Pancreas (tissue), 10 donors: ENCODE measurements around the gene KRI1. TPM values are rescaled to one million over a fixed set of nuclear protein-coding genes. Genes with fewer than 3 reads are reported as not detected.

ENCODE experiments used
- ATAC-seq, 4 donors: fragments of 200-7000 bp; cut with Tn5 transposase; one replicate each; pipeline versions ENCODE4 v1.8.0 to v1.9.1; 2020; ENCODE audit warnings: mild to moderate bottlenecking in 4 of 4, moderate library complexity in 4 of 4
- DNase-seq, 6 donors: peaks; one replicate each; pipeline ENCODE4 v3.0.0-alpha.2; 2020
- FAIRE-seq: peaks from 2 replicates; lab custom pipeline; 2012; peaks lifted over from hg19 to GRCh38; lab: Jason Lieb, UNC
- H3K27ac ChIP-seq, 4 donors: fragments of 200-600 bp; sonication (generic); 1 replicate in 3 of 4; 2 replicates in 1 of 4; pipeline versions ENCODE4 v1.5.0 to v1.8.0; 2020
- H3K27me3 ChIP-seq, 4 donors: fragments of 200-600 bp; one replicate each; pipeline ENCODE4 v1.8.0; 2021
- H3K36me3 ChIP-seq, 3 donors: fragments of 200-600 bp; sonication (generic) in 1 of 3; one replicate each; pipeline versions ENCODE4 v1.5.0 to v1.8.0; 2020 to 2021
- H3K4me1 ChIP-seq, 3 donors: fragments of 200-600 bp; one replicate each; pipeline ENCODE4 v1.8.0; 2021
- H3K4me3 ChIP-seq, 4 donors: fragments of 200-600 bp; sonication (generic) in 2 of 4; one replicate each; pipeline versions ENCODE4 v1.5.0 to v1.8.0; 2020 to 2021
- H3K9me3 ChIP-seq, 4 donors: fragments of 200-600 bp; one replicate each; pipeline ENCODE4 v1.8.0; 2021
- WGBS, 2 donors: extraction: QIAGEN DNeasy Blood & Tissue Kit; methylation state at CpG; one replicate each; pipeline ENCODE4 v1.1.7; 2013; 5-methylcytosine and 5-hydroxymethylcytosine counted together
- intact Hi-C, 3 donors: fragments of 100-400 bp; cut with DNase I; formaldehyde crosslinking; loops; one replicate each; pipeline versions ENCODE4 v1.11.1 to v1.14.2; 2022
- microRNA-seq, 2 donors: library from miRNA; unstranded; fragments of <30 nt; microRNA quantifications; one replicate each; pipeline versions ENCODE4 to v1.1.0, GENCODE V29; 2019 to 2020
- polyA plus RNA-seq, 2 donors: library from polyadenylated mRNA; stranded (reverse); fragments of 200-250 nt; gene quantifications; one replicate each; pipeline ENCODE4 v1.2.3, GENCODE V29; 2013
- total RNA-seq, 6 donors: library from RNA; stranded (reverse); fragmentation: NEBNext Ultra II Directional in 4 of 6; extraction: Animal tissue kit (Norgen Biotek cat#: 25700) in 4 of 6; gene quantifications; one replicate each; pipeline versions ENCODE4 v1.2.1 to v1.2.4, GENCODE V29; 2021 to 2023
- TF ChIP-seq, protein P1 (sequence below), 4 donors: fragments of 200-600 bp; sonication (generic) in 3 of 4; IDR thresholded peaks; one replicate each; pipeline versions ENCODE4 v1.5.0 to v1.8.0; 2021; ENCODE audit warnings: antibody characterized with exemption in 4 of 4
- donor health status: healthy with polysubstance abuse.
- donor health status: DM: no; HTN: no; CAD: no; lungs with moderate emphysema.
- donor health status: DM: no; HTN: no; CAD: no.
- donor health status: control.
- donor health status: control.
- donor health status: Bipolar disorder and iron deficiency.
- donor health status: DM: yes; HTN: yes; CAD: no.
- donor health status: DM: no; HTN: no; CAD: no.
- donor health status: DM: no; HTN: no; CAD: no.
- donor health status: DM: yes; HTN: yes; CAD: no.

Gene KRI1
- total and polyA plus RNA-seq, 8 donors, result 8.0 to 41.8 (median 15.3) TPM

DNA sequence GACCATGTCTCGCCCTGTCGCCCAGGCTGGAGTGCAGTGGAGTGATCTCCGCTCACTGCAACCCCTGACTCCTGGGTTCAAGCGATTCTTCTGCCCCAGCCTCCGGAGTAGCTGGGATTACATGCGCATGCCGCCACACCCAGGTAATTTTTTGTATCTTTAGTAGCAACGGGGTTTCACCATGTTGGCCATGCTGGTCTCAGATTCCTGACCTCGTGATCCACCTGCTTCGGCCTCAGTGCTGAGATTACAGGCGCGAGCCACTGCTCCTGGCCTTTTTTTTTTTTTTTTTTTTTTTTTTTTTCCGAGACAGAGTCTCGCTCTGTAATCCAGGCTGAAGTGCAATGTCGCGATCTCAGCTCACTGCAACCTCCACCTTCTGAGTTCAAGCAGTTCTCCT, 57.8 kb downstream of the KRI1 start:
- H3K9me3 ChIP-seq, result no peaks in the 10 kb centered on the region
- TF ChIP-seq, protein P1, sequence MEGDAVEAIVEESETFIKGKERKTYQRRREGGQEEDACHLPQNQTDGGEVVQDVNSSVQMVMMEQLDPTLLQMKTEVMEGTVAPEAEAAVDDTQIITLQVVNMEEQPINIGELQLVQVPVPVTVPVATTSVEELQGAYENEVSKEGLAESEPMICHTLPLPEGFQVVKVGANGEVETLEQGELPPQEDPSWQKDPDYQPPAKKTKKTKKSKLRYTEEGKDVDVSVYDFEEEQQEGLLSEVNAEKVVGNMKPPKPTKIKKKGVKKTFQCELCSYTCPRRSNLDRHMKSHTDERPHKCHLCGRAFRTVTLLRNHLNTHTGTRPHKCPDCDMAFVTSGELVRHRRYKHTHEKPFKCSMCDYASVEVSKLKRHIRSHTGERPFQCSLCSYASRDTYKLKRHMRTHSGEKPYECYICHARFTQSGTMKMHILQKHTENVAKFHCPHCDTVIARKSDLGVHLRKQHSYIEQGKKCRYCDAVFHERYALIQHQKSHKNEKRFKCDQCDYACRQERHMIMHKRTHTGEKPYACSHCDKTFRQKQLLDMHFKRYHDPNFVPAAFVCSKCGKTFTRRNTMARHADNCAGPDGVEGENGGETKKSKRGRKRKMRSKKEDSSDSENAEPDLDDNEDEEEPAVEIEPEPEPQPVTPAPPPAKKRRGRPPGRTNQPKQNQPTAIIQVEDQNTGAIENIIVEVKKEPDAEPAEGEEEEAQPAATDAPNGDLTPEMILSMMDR (IDR thresholded peaks at IDR 0.05), result no peak
- ATAC-seq (no peak), FAIRE-seq (no peak), DNase-seq (no peak)
- no peaks in the 10 kb centered on the region for H3K4me1 ChIP-seq
- H3K27ac ChIP-seq, result no peak overlapping the region
- H3K27me3 ChIP-seq, result no peaks in the 10 kb centered on the region
- no peak overlapping the region for H3K4me3 ChIP-seq
- 79 to 87% methylated on average over 16 of the region's 16 CpGs for WGBS, 2 donors
- intact Hi-C loops, result no loop called here
- H3K36me3 ChIP-seq, result no peaks in the 10 kb centered on the region

DNA sequence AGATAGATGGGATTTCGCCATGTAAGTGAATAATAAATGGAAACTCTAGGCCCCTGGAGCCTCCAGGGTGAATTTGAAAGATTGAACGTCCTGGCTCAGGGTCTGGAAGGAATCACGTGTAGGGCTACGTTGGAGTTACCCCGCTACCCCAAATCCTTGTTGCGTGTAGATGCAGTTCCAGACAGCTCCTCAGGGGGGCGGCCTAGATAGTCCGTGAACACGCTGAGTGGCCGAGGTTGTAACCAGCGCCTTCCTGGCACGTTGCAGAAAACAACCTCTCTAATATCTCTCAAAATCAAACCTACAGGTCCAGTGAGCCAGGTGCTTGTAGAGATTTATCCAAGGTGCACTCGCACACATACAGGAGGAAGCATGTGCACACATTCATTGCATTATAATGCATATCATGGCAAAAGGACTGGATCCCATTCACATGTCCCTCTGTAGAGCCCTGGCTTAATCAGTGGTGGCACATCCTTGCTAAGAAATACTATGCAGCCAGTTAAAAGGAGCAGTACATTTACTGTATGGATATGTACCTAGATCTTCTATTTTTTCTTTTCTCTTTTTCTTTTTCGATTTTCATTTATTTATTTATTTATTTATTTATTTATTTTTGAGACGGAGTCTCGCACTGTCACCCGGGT, 60.1 kb downstream of the KRI1 start:
- peak in 3 of 4 donors; percentile 15 to 31 (median 24) for ATAC-seq
- intact Hi-C loops, result no loop called here
- TF ChIP-seq, protein P1 (IDR thresholded peaks at IDR 0.05), result peak; percentile 69 to 78 (median 75)
- no peak for FAIRE-seq
- 26 to 29% methylated on average over 17 of the region's 17 CpGs for WGBS, 2 donors
- Histone ChIP-seq H3K4me3 (no peak overlapping the region), H3K4me1 (peaks cover 0 to 5% (median 5%) of the 10 kb centered on the region in 3 donors), H3K27ac (no peak overlapping the region), H3K9me3 (no peaks in the 10 kb centered on the region), H3K27me3 (no peaks in the 10 kb centered on the region), H3K36me3 (no peaks in the 10 kb centered on the region)
- peak; percentile 72 to 90 (median 79) for DNase-seq

Small RNA genes lying within 50 kb of the gene (microRNA-seq; reads per million reads assigned to microRNA genes)
- gene MIR1238, result 0 reads per million in 2 donors

Other genes starting within 250 kb of the KRI1 start
- gene FDX2, start 250.0 kb downstream of the KRI1 start, total RNA-seq, result 10 to 100 TPM in 2 of 6 donors, 1 to 10 TPM in 4; 5.5 to 10.9 (median 8.7) TPM
- 10 to 100 TPM; 25.0 to 30.3 TPM for gene FDX2, start 250.0 kb downstream of the KRI1 start, polyA plus RNA-seq
- gene RAVER1, start 232.5 kb downstream of the KRI1 start, total RNA-seq, result 10 to 100 TPM in 4 of 6 donors, 1 to 10 TPM in 2; 6.0 to 17.3 (median 13.6) TPM
- gene RAVER1, start 232.5 kb downstream of the KRI1 start, polyA plus RNA-seq, result 1 to 10 TPM; 9.4 TPM
- 10 to 100 TPM in 1 of 6 donors, 1 to 10 TPM in 5; 5.7 to 13.8 (median 7.1) TPM for gene ICAM3, start 226.4 kb downstream of the KRI1 start, total RNA-seq
- gene ICAM3, start 226.4 kb downstream of the KRI1 start, polyA plus RNA-seq, result 1 to 10 TPM; 5.2 TPM
- gene TYK2, start 185.4 kb downstream of the KRI1 start, total RNA-seq, result 10 to 100 TPM; 42.5 to 90.3 (median 53.3) TPM
- 100 to 1,000 TPM; 203 to 302 TPM for gene TYK2, start 185.4 kb downstream of the KRI1 start, polyA plus RNA-seq
- 10 to 100 TPM; 41.3 to 61.0 (median 48.5) TPM for gene CDC37, start 162.5 kb downstream of the KRI1 start, total RNA-seq
- 100 to 1,000 TPM; 226 to 266 TPM for gene CDC37, start 162.5 kb downstream of the KRI1 start, polyA plus RNA-seq
- 10 to 100 TPM in 4 of 6 donors, 1 to 10 TPM in 2; 6.6 to 12.6 (median 11.2) TPM for gene PDE4A, start 145.5 kb downstream of the KRI1 start, total RNA-seq
- gene PDE4A, start 145.5 kb downstream of the KRI1 start, polyA plus RNA-seq, result 1 to 10 TPM; 5.0 to 8.5 TPM
- 10 to 100 TPM; 25.2 to 36.4 (median 32.3) TPM for gene KEAP1, start 62.7 kb downstream of the KRI1 start, total RNA-seq
- 10 to 100 TPM; 40.9 to 48.6 TPM for gene KEAP1, start 62.7 kb downstream of the KRI1 start, polyA plus RNA-seq
- 1 to 10 TPM in 2 of 6 donors, under 1 TPM in 4; 0.32 to 1.3 (median 0.63) TPM for gene S1PR5, start 48.6 kb downstream of the KRI1 start, total RNA-seq
- under 1 TPM; 0.21 to 0.38 TPM for gene S1PR5, start 48.6 kb downstream of the KRI1 start, polyA plus RNA-seq
- gene ATG4D, start 22.1 kb downstream of the KRI1 start, total RNA-seq, result 10 to 100 TPM; 12.9 to 26.9 (median 20.5) TPM
- gene ATG4D, start 22.1 kb downstream of the KRI1 start, polyA plus RNA-seq, result 10 to 100 TPM; 35.2 to 62.1 TPM
- gene CDKN2D, start 3.0 kb upstream of the KRI1 start, total RNA-seq, result 1 to 10 TPM; 1.4 to 3.3 (median 2.1) TPM
- gene CDKN2D, start 3.0 kb upstream of the KRI1 start, polyA plus RNA-seq, result 1 to 10 TPM; 3.8 to 9.1 TPM
- 10 to 100 TPM; 32.2 to 48.6 (median 39.7) TPM for gene AP1M2, start 21.3 kb upstream of the KRI1 start, total RNA-seq
- gene AP1M2, start 21.3 kb upstream of the KRI1 start, polyA plus RNA-seq, result 10 to 100 TPM; 55.3 to 57.6 TPM
- gene SLC44A2, start 59.5 kb upstream of the KRI1 start, total RNA-seq, result 10 to 100 TPM; 32.7 to 69.0 (median 48.4) TPM
- gene SLC44A2, start 59.5 kb upstream of the KRI1 start, polyA plus RNA-seq, result 10 to 100 TPM; 42.8 to 61.5 TPM
- 100 to 1,000 TPM in 4 of 6 donors, 10 to 100 TPM in 2; 70.5 to 126 (median 109) TPM for gene ILF3, start 88.3 kb upstream of the KRI1 start, total RNA-seq
- 100 to 1,000 TPM; 109 to 129 TPM for gene ILF3, start 88.3 kb upstream of the KRI1 start, polyA plus RNA-seq
- 10 to 100 TPM; 42.5 to 70.7 (median 56.6) TPM for gene QTRT1, start 135.4 kb upstream of the KRI1 start, total RNA-seq
- gene QTRT1, start 135.4 kb upstream of the KRI1 start, polyA plus RNA-seq, result 100 to 1,000 TPM; 410 to 432 TPM
- gene DNM2, start 152.1 kb upstream of the KRI1 start, total RNA-seq, result 10 to 100 TPM; 52.5 to 94.8 (median 87.9) TPM
- 100 to 1,000 TPM in 1 of 2 donors, 10 to 100 TPM in 1; 88.6 to 115 TPM for gene DNM2, start 152.1 kb upstream of the KRI1 start, polyA plus RNA-seq